Astrocyte of the spinal cord (primary cell): ENCODE data around the gene TFF2.

Source experiments
- DNase-seq: peaks from one replicate; pipeline ENCODE4 v3.0.0; 2011; ENCODE audit warnings: low read depth, low spot score
- H3K4me3 ChIP-seq: 2 replicates; pipeline ENCODE4 v1.5.1; 2011; ENCODE audit warnings: low read depth, mild to moderate bottlenecking, low read length, moderate library complexity
- CTCF ChIP-seq: IDR thresholded peaks from 2 replicates; pipeline ENCODE4 v1.5.1; 2012; ENCODE audit warnings: low read depth, mild to moderate bottlenecking, low read length, inconsistent platforms
- in situ Hi-C: cut with HindIII; loops from 2 replicates; pipeline ENCODE4 v1.10.0; 2017; ENCODE audit warnings: low sequenced_read_pairs

TFF2 gene

DNA sequence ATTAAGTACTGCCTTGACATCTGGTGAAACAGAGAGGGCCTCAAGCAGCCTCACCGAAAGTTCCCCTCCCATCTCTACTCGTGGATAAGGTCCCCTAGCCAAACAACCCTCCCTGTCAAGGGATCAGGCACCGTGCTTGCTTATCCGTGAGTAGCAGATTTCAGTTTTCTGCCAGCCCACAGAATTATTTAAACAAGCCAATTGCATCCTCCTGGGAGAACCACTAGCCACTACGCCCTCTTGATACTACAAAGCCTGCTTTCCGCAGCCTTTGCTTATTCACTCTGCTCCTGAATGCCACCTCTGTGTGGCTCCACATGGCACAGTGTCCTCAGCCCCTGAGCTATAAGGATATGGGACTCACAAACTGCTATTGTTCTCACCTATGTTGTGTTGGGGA is 5.9 kb upstream of the TFF2 start:
- H3K4me3 ChIP-seq, result no peak overlapping the region
- in situ Hi-C loops, result no loop called here
- DNase-seq, result no peak
- no peak for TF ChIP-seq CTCF

- no peak for TF ChIP-seq CTCF
- DNase-seq, result no peak
- in situ Hi-C loops, result no loop called here
- no peak overlapping the region for H3K4me3 ChIP-seq
These were observed 5.3 kb upstream of the TFF2 start for GRCh38 chr21:42356046-42356445.

GRCh38 chr21:42353623-42354022 is 2.8 kb upstream of the TFF2 start:
- no peak overlapping the region for H3K4me3 ChIP-seq
- in situ Hi-C loops, result no loop called here
- no peak for TF ChIP-seq CTCF
- no peak for DNase-seq

GRCh38 chr21:42352441-42353095 is 1.8 kb upstream of the TFF2 start:
- no peak overlapping the region for H3K4me3 ChIP-seq
- in situ Hi-C loops, result no loop called here
- TF ChIP-seq CTCF, result no peak
- DNase-seq, result no peak

- DNase-seq, result no peak
- in situ Hi-C loops, result no loop called here
- TF ChIP-seq CTCF, result no peak
- no peak overlapping the region for H3K4me3 ChIP-seq
These were observed 1.0 kb upstream of the TFF2 start for GRCh38 chr21:42351626-42352440.

DNA sequence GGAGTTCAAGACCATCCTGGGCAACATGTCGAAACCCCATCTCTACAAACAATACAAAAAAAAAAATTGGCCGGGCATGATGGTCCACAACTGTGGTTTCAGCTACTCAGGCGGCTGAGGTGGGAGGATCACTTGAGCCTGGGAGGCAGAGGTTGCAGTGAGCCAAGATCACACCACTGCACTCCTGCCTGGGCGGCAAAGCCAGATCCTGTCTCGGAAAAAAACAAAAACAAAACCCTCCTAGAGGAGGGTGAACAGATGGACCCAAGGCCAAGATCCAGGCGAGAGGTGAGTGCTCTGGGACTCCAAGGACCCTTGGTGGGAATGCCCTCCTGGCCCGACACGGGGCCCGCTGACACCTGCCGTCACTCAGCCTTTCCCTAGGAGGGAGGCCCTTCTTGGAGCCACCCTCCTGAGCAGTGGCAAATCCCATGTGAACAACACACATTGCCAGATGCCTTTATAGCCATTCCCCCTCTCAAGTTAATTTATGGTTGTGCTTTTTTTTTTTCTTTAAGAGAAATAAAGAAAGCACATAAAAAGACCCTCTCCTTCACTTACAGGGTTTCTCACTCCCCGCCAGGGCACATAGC is 380 bp downstream of the TFF2 start:
- TF ChIP-seq CTCF, result no peak
- DNase-seq, result no peak
- in situ Hi-C loops, result no loop called here
- no peak overlapping the region for H3K4me3 ChIP-seq
